ENCODE results near the gene PAPLN.
"Not testable (repeated sequence)": the region's sequence is repeated elsewhere in the genome, so short reads cannot be mapped to it uniquely, and the experiment has no call there.

The PAPLN gene

GRCh38 chr14:73289729-73290128 is 52.4 kb downstream of the PAPLN start:
- DNase-seq (ENCODE audit: low read depth in 2 of 2), result no peak

GRCh38 chr14:73290279-73290678 is 53.0 kb downstream of the PAPLN start:
- no peak for DNase-seq (ENCODE audit: low read depth in 2 of 2)

GRCh38 chr14:73293782-73294781 is 56.8 kb downstream of the PAPLN start:
- DNase-seq (ENCODE audit: low read depth in 2 of 2), result no peak

- DNase-seq (ENCODE audit: low read depth in 2 of 2), result no peak
These were observed 58.0 kb downstream of the PAPLN start for GRCh38 chr14:73295198-73295796.

GRCh38 chr14:73305499-73305898 is 68.2 kb downstream of the PAPLN start:
- DNase-seq (ENCODE audit: low read depth in 2 of 2), result no peak

GRCh38 chr14:73307261-73307660 is 70.0 kb downstream of the PAPLN start:
- DNase-seq (ENCODE audit: low read depth in 2 of 2), result no peak

GRCh38 chr14:73309207-73309606 is 71.9 kb downstream of the PAPLN start:
- DNase-seq (ENCODE audit: low read depth in 2 of 2), result not testable (repeated sequence)

DNA sequence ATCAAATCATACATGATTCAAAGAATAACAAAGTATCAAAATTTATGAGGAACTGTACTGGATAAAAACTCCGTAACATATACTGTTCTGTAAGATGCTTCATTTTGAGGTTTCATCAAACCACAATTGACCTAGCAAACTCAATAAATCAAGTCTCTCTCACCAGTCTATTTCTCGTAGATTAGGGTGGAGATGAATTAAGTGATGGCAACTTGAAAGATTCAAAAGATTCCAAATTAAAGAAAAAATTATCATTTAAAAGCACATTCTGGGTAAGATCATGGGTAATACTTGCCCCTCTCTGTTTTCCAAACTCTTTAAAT is 74.4 kb downstream of the PAPLN start:
- no peak for DNase-seq (ENCODE audit: low read depth in 2 of 2)

GRCh38 chr14:73312687-73313086 is 75.4 kb downstream of the PAPLN start:
- no peak for DNase-seq (ENCODE audit: low read depth in 2 of 2)

DNA sequence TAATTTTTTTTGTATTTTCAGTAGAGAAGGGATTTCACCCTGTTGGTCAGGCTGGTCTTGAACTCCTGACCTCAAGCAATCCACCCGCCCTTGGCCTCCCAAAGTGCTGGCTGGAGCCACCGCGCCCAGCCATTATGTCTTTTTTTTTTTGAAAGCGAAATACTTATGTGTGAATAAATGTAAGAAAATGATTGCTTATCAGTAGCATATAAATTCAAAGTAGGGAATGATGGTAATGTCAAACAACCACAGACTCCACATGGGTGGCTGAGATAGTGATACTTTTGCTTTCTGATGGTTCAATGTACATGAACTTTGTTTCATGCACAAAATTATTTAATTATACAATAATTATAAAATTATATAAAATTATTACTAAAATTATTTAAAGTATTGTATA is 75.8 kb downstream of the PAPLN start:
- no peak for DNase-seq (ENCODE audit: low read depth in 2 of 2)

GRCh38 chr14:73323896-73324399 is 86.6 kb downstream of the PAPLN start:
- no peak for DNase-seq (ENCODE audit: low read depth in 2 of 2)

Measured in fibroblast of skin of left biceps (primary cell).